Adrenal gland (tissue), 5 donors: Measurements from ENCODE around the gene CBLN1.

Source experiments
- POLR2A ChIP-seq, 2 donors: fragments of 450-650 bp; IDR thresholded peaks; one replicate each; pipeline ENCODE4 v1.6.1; 2017; ENCODE audit warnings: antibody characterized with exemption in 2 of 2, mild to moderate bottlenecking in 2 of 2, moderate library complexity in 1 of 2
- TF ChIP-seq, protein P1 (sequence below), 6 experiments: fragments of 450-650 bp in 4 of 6; fragments of 200-600 bp in 2 of 6; sonication (generic) in 1 of 6; IDR thresholded peaks; 1 replicate in 5 of 6; 2 replicates in 1 of 6; pipeline versions ENCODE4 v1.5.1 to v1.8.0; 2016 to 2021; ENCODE audit warnings: antibody characterized with exemption in 6 of 6, mild to moderate bottlenecking in 2 of 6, moderate library complexity in 1 of 6
- donor health status: DM: no; HTN: no; CAD: no.

GRCh38 chr16:49275870-49276269 is 5.8 kb downstream of the CBLN1 start:
- TF ChIP-seq, protein P1, sequence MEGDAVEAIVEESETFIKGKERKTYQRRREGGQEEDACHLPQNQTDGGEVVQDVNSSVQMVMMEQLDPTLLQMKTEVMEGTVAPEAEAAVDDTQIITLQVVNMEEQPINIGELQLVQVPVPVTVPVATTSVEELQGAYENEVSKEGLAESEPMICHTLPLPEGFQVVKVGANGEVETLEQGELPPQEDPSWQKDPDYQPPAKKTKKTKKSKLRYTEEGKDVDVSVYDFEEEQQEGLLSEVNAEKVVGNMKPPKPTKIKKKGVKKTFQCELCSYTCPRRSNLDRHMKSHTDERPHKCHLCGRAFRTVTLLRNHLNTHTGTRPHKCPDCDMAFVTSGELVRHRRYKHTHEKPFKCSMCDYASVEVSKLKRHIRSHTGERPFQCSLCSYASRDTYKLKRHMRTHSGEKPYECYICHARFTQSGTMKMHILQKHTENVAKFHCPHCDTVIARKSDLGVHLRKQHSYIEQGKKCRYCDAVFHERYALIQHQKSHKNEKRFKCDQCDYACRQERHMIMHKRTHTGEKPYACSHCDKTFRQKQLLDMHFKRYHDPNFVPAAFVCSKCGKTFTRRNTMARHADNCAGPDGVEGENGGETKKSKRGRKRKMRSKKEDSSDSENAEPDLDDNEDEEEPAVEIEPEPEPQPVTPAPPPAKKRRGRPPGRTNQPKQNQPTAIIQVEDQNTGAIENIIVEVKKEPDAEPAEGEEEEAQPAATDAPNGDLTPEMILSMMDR (IDR thresholded peaks at IDR 0.05), result no peak
- TF ChIP-seq POLR2A (IDR thresholded peaks at IDR 0.05), result no peak
